Esophagus (tissue), 2 donors: Measurements from ENCODE around the gene ATIC. TPM values are rescaled to one million over a fixed set of nuclear protein-coding genes. Genes with fewer than 3 reads are reported as not detected.

ENCODE experiments used
- H3K27ac ChIP-seq, 2 donors: one replicate each; pipeline ENCODE4 v1.5.1; 2013; ENCODE audit warnings: low read depth in 2 of 2, mild to moderate bottlenecking in 2 of 2, inconsistent platforms in 1 of 2, low read length in 1 of 2, moderate library complexity in 1 of 2
- H3K27me3 ChIP-seq, 2 donors: one replicate each; pipeline ENCODE4 v1.6.1; 2013; ENCODE audit warnings: low read length in 2 of 2, control low read depth in 1 of 2, mild to moderate bottlenecking in 1 of 2; ENCODE audit not compliant: insufficient read depth in 2 of 2, control insufficient read depth in 1 of 2
- H3K36me3 ChIP-seq, 2 donors: one replicate each; pipeline ENCODE4 v1.6.1; 2013; ENCODE audit warnings: low read length in 1 of 2; ENCODE audit not compliant: control insufficient read depth in 2 of 2, insufficient read depth in 2 of 2
- H3K4me1 ChIP-seq, 2 donors: one replicate each; pipeline ENCODE4 v1.6.1; 2013; ENCODE audit warnings: low read length in 1 of 2; ENCODE audit not compliant: control insufficient read depth in 2 of 2, insufficient read depth in 2 of 2
- H3K4me3 ChIP-seq, 2 donors: one replicate each; pipeline ENCODE4 v1.5.1; 2013; ENCODE audit warnings: low read length in 2 of 2, mild to moderate bottlenecking in 2 of 2, low read depth in 1 of 2, moderate library complexity in 1 of 2
- H3K9me3 ChIP-seq, 2 donors: one replicate each; pipeline ENCODE4 v1.6.1; 2013; ENCODE audit warnings: mild to moderate bottlenecking in 2 of 2, low read depth in 1 of 2, low read length in 1 of 2, moderate library complexity in 1 of 2; ENCODE audit not compliant: control insufficient read depth in 2 of 2, insufficient read depth in 1 of 2
- WGBS, 2 donors: extraction: QIAGEN DNeasy Blood & Tissue Kit; methylation state at CpG; one replicate each; pipeline ENCODE4 v1.1.7; 2013; 5-methylcytosine and 5-hydroxymethylcytosine counted together
- polyA plus RNA-seq, 2 donors: library from polyadenylated mRNA; stranded (reverse); fragments of 200-250 nt; gene quantifications; one replicate each; pipeline ENCODE4 v1.2.3, GENCODE V29; 2013
- donor health status: healthy with polysubstance abuse.
- donor health status: Bipolar disorder and iron deficiency.

The ATIC gene
- polyA plus RNA-seq, 2 donors = 55.7 to 76.9 TPM

GRCh38 chr2:215332872-215333595 is 21.2 kb downstream of the ATIC start:
- WGBS, 2 donors = 85 to 91% methylated on average over 5 of the region's 5 CpGs
- H3K36me3 ChIP-seq = peaks cover 4% of the 10 kb centered on the region in 2 donors
- no peak overlapping the region for H3K27ac ChIP-seq
- no peaks in the 10 kb centered on the region for H3K9me3 ChIP-seq
- no peak overlapping the region for H3K4me3 ChIP-seq
- H3K27me3 ChIP-seq = no peaks in the 10 kb centered on the region
- no peaks in the 10 kb centered on the region for H3K4me1 ChIP-seq

GRCh38 chr2:215338883-215339679 is 27.2 kb downstream of the ATIC start:
- Histone ChIP-seq H3K4me3 (no peak overlapping the region), H3K27ac (no peak overlapping the region), H3K9me3 (no peaks in the 10 kb centered on the region), H3K36me3 (peaks cover 7 to 15% of the 10 kb centered on the region in 2 donors), H3K4me1 (no peaks in the 10 kb centered on the region), H3K27me3 (no peaks in the 10 kb centered on the region)
- WGBS, 2 donors = 93 to 95% methylated on average over 7 of the region's 7 CpGs

- H3K27me3 ChIP-seq = no peaks in the 10 kb centered on the region
- no peaks in the 10 kb centered on the region for H3K9me3 ChIP-seq
- no peak overlapping the region for H3K27ac ChIP-seq
- peaks cover 4 to 13% of the 10 kb centered on the region in 2 donors for H3K36me3 ChIP-seq
- H3K4me1 ChIP-seq = peaks cover 0 to 2% of the 10 kb centered on the region in 2 donors
- H3K4me3 ChIP-seq = no peak overlapping the region
Observed at GRCh38 chr2:215347878-215348277, 36.0 kb downstream of the ATIC start.

GRCh38 chr2:215352602-215353001 is 40.7 kb downstream of the ATIC start:
- H3K9me3 ChIP-seq = no peaks in the 10 kb centered on the region
- 57 to 67% methylated on average over 4 of the region's 4 CpGs for WGBS, 2 donors
- H3K36me3 ChIP-seq = peaks cover 2 to 6% of the 10 kb centered on the region in 2 donors
- H3K27me3 ChIP-seq = no peaks in the 10 kb centered on the region
- H3K4me3 ChIP-seq = no peak overlapping the region
- peaks cover 0 to 2% of the 10 kb centered on the region in 2 donors for H3K4me1 ChIP-seq
- H3K27ac ChIP-seq = no peak overlapping the region

GRCh38 chr2:215354771-215355695 is 43.2 kb downstream of the ATIC start:
- peaks cover 0 to 4% of the 10 kb centered on the region in 2 donors for H3K36me3 ChIP-seq
- peaks cover 0 to 2% of the 10 kb centered on the region in 2 donors for H3K4me1 ChIP-seq
- H3K9me3 ChIP-seq = no peaks in the 10 kb centered on the region
- 80 to 87% methylated on average over 9 of the region's 9 CpGs for WGBS, 2 donors
- no peaks in the 10 kb centered on the region for H3K27me3 ChIP-seq
- H3K4me3 ChIP-seq = no peak overlapping the region
- H3K27ac ChIP-seq = no peak overlapping the region

GRCh38 chr2:215355801-215356200 is 43.9 kb downstream of the ATIC start:
- H3K36me3 ChIP-seq = peaks cover 0 to 2% of the 10 kb centered on the region in 2 donors
- H3K27me3 ChIP-seq = no peaks in the 10 kb centered on the region
- H3K9me3 ChIP-seq = no peaks in the 10 kb centered on the region
- H3K27ac ChIP-seq = no peak overlapping the region
- 94 to 95% methylated on average over 7 of the region's 7 CpGs for WGBS, 2 donors
- no peak overlapping the region for H3K4me3 ChIP-seq
- peaks cover 0 to 2% of the 10 kb centered on the region in 2 donors for H3K4me1 ChIP-seq

GRCh38 chr2:215356334-215356947 is 44.6 kb downstream of the ATIC start:
- WGBS, 2 donors = 93 to 95% methylated on average over 7 of the region's 7 CpGs
- H3K4me1 ChIP-seq = no peaks in the 10 kb centered on the region
- H3K4me3 ChIP-seq = no peak overlapping the region
- no peaks in the 10 kb centered on the region for H3K27me3 ChIP-seq
- H3K9me3 ChIP-seq = no peaks in the 10 kb centered on the region
- no peak overlapping the region for H3K27ac ChIP-seq
- H3K36me3 ChIP-seq = peaks cover 0 to 2% of the 10 kb centered on the region in 2 donors

GRCh38 chr2:215356948-215357461 is 45.1 kb downstream of the ATIC start:
- no peak overlapping the region for H3K4me3 ChIP-seq
- H3K27ac ChIP-seq = no peak overlapping the region
- WGBS, 2 donors = 85 to 88% methylated on average over 9 of the region's 9 CpGs
- peaks cover 0 to 2% of the 10 kb centered on the region in 2 donors for H3K36me3 ChIP-seq
- H3K27me3 ChIP-seq = no peaks in the 10 kb centered on the region
- no peaks in the 10 kb centered on the region for H3K4me1 ChIP-seq
- H3K9me3 ChIP-seq = no peaks in the 10 kb centered on the region

- Histone ChIP-seq H3K4me3 (no peak overlapping the region), H3K9me3 (no peaks in the 10 kb centered on the region), H3K36me3 (peaks cover 0 to 4% of the 10 kb centered on the region in 2 donors), H3K27ac (no peak overlapping the region), H3K4me1 (no peaks in the 10 kb centered on the region), H3K27me3 (no peaks in the 10 kb centered on the region)
- WGBS, 2 donors = 82 to 89% methylated on average over 3 of the region's 3 CpGs
Observed at GRCh38 chr2:215357660-215358059, 45.8 kb downstream of the ATIC start.
